ENCODE measurements around the gene PCYT1B. TPM values are rescaled to one million over a fixed set of nuclear protein-coding genes. Genes with fewer than 3 reads are reported as not detected.
"Not testable (repeated sequence)": the region's sequence is repeated elsewhere in the genome, so short reads cannot be mapped to it uniquely, and the experiment has no call there.

PCYT1B gene
- total RNA-seq, 4 donors from 2014 or later = 0.04 to 0.78 (median 0.20) TPM; not detected in 1

GRCh38 chrX:24657671-24658386, 10.7 kb upstream of the PCYT1B start:
- H3K4me3 ChIP-seq (ENCODE audit: low read depth, poor library complexity, severe bottlenecking) = no peak overlapping the region
- DNase-seq (ENCODE audit: low spot score in 2 of 2) = no peak
- 68 to 77% methylated on average over 5 to 6 of the region's 6 CpGs for WGBS, 2 donors
- no peak for TF ChIP-seq POLR2A (IDR thresholded peaks at IDR 0.05)
- TF ChIP-seq, protein P1, sequence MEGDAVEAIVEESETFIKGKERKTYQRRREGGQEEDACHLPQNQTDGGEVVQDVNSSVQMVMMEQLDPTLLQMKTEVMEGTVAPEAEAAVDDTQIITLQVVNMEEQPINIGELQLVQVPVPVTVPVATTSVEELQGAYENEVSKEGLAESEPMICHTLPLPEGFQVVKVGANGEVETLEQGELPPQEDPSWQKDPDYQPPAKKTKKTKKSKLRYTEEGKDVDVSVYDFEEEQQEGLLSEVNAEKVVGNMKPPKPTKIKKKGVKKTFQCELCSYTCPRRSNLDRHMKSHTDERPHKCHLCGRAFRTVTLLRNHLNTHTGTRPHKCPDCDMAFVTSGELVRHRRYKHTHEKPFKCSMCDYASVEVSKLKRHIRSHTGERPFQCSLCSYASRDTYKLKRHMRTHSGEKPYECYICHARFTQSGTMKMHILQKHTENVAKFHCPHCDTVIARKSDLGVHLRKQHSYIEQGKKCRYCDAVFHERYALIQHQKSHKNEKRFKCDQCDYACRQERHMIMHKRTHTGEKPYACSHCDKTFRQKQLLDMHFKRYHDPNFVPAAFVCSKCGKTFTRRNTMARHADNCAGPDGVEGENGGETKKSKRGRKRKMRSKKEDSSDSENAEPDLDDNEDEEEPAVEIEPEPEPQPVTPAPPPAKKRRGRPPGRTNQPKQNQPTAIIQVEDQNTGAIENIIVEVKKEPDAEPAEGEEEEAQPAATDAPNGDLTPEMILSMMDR (IDR thresholded peaks at IDR 0.05) = no peak
- intact Hi-C loops (cut with DNase I; ENCODE audit: low total_unique reads) = no loop called here

- H3K4me3 ChIP-seq (ENCODE audit: low read depth, poor library complexity, severe bottlenecking); intact Hi-C loops (cut with DNase I; ENCODE audit: low total_unique reads); DNase-seq (ENCODE audit: low spot score in 2 of 2): not testable (repeated sequence)
- 67 to 77% methylated on average over 9 of the region's 9 CpGs for WGBS, 2 donors
These were observed 8.5 kb upstream of the PCYT1B start for GRCh38 chrX:24655679-24656078.

GRCh38 chrX:24651783-24652182, 4.6 kb upstream of the PCYT1B start:
- no peak overlapping the region for H3K4me3 ChIP-seq (ENCODE audit: low read depth, poor library complexity, severe bottlenecking)
- TF ChIP-seq POLR2A (IDR thresholded peaks at IDR 0.05) = no peak
- TF ChIP-seq, protein P1 (IDR thresholded peaks at IDR 0.05) = no peak
- WGBS, 2 donors = 90 to 96% methylated on average over 2 of the region's 2 CpGs
- intact Hi-C loops (cut with DNase I; ENCODE audit: low total_unique reads) = no loop called here
- no peak for DNase-seq (ENCODE audit: low spot score in 2 of 2)

GRCh38 chrX:24648495-24648894, 1.3 kb upstream of the PCYT1B start:
- H3K4me3 ChIP-seq (ENCODE audit: low read depth, poor library complexity, severe bottlenecking) = no peak overlapping the region
- no peak for DNase-seq (ENCODE audit: low spot score in 2 of 2)
- TF ChIP-seq, protein P1 (IDR thresholded peaks at IDR 0.05) = no peak
- TF ChIP-seq POLR2A (IDR thresholded peaks at IDR 0.05) = no peak
- intact Hi-C loops (cut with DNase I; ENCODE audit: low total_unique reads) = no loop called here
- 73 to 80% methylated on average over 6 of the region's 6 CpGs for WGBS, 2 donors

- no peak for DNase-seq (ENCODE audit: low spot score in 2 of 2)
- TF ChIP-seq, protein P1 (IDR thresholded peaks at IDR 0.05) = no peak
- no peak for TF ChIP-seq POLR2A (IDR thresholded peaks at IDR 0.05)
- intact Hi-C loops (cut with DNase I; ENCODE audit: low total_unique reads) = no loop called here
- no peak overlapping the region for H3K4me3 ChIP-seq (ENCODE audit: low read depth, poor library complexity, severe bottlenecking)
- 0 to 17% methylated on average over 13 of the region's 13 CpGs for WGBS, 2 donors
These were observed 383 bp downstream of the PCYT1B start for GRCh38 chrX:24646745-24647182.

GRCh38 chrX:24646006-24646405, 1.1 kb downstream of the PCYT1B start:
- intact Hi-C loops (cut with DNase I; ENCODE audit: low total_unique reads) = no loop called here
- no peak overlapping the region for H3K4me3 ChIP-seq (ENCODE audit: low read depth, poor library complexity, severe bottlenecking)
- no peak for DNase-seq (ENCODE audit: low spot score in 2 of 2)
- TF ChIP-seq, protein P1 (IDR thresholded peaks at IDR 0.05) = no peak
- no peak for TF ChIP-seq POLR2A (IDR thresholded peaks at IDR 0.05)
- 30 to 49% methylated on average over 10 of the region's 10 CpGs for WGBS, 2 donors

All from lower leg skin (tissue), 4 donors.